HL-60/S4 treated with retinoic acid at 250 ng/mL for 4 days and 3 days (cell line): ENCODE results near the gene MMADHC.

Experiments
- in situ Hi-C: fragments of 300-500 bp; cut with MboI; formaldehyde crosslinking; loops from 2 replicates; pipeline ENCODE4 v1.7.0; 2022; ENCODE audit warnings: low sequenced_read_pairs

The MMADHC gene

DNA sequence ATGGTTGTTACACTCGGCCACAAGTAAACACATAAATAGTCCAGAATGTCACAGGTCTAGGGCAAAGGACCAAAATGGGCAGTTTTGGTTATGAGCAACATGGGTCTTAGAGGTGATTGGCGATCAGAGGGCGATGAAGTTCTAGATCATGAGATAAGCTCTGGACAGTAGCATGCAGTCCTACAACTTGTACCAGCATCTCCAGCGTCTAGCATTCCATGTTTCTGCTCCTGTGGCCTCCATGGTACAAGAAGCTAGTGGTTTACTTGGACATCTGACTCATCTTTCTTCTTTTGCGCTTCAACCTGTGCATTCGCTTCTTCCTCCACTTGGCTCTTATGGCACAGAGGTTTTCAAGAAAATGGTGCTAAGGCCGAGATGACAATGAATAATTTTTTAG lies 8.9 kb upstream of the MMADHC start:
- in situ Hi-C loops, result loop anchor here (25.0 kb wide), 1 partner anchor 1641 kb away; no protein-coding TSS in a partner anchor

DNA sequence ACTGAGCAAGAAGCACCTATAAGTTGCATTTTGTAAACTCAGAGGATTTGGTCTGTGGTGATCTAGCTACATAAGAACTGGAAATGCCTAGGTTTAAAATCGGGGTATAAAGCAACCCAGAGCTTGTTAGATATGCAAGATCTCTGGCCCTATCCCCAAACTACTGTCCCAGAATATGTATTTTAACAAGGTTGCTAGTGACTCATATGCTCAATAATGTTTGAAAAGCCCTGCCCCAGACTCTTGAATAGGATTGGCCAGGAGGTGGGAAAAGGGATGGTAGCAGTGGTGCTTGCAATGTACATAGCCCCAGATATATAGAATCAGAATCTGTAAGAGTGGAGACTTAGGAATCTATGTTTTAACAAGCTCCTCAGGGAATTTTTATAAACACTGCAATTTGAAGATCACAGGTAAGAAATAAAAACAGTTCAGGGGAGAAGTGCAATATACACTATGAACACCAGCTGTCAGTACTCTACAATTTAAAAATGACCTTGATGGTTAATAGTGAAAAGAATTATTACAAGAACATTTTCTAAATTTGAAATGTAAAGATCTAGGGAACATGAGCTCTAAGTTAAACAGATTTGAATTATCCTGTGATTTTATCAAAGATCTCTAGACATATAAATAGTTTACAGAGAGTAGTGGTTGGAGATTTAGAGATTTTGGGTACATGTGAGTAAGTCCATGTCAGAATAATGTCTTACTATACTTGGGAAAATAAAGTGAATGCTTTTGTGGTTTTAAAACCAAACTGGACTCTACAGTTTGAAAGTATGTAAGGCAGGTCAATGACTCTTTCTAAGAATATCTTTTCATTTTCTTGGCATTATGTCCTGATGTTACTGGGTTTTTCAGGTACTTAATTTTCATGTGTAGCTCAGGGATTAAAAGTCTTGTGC lies 7.7 kb upstream of the MMADHC start:
- in situ Hi-C loops, result loop anchor here (25.0 kb wide), 1 partner anchor 1642 kb away; no protein-coding TSS in a partner anchor

DNA sequence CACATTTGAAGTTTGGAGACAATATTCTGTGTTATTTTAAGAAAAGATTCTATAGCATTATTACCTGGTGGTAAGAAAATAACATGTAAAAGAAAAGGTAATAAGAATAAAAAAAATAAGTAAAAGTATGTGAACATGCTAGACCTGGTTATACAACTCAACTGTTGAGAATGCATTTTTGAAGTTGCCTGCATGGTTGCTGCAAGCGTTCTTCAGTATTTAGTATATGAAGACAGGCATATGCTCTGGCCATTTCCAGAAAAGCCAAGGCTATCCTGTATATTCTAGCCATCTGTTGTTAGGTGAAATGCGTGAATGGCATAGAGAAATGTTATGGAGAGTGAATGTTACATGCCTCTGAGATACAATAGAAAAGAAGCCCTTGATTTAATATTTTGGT lies 6.8 kb upstream of the MMADHC start:
- in situ Hi-C loops, result loop anchor here (25.0 kb wide), 1 partner anchor 1643 kb away; no protein-coding TSS in a partner anchor

DNA sequence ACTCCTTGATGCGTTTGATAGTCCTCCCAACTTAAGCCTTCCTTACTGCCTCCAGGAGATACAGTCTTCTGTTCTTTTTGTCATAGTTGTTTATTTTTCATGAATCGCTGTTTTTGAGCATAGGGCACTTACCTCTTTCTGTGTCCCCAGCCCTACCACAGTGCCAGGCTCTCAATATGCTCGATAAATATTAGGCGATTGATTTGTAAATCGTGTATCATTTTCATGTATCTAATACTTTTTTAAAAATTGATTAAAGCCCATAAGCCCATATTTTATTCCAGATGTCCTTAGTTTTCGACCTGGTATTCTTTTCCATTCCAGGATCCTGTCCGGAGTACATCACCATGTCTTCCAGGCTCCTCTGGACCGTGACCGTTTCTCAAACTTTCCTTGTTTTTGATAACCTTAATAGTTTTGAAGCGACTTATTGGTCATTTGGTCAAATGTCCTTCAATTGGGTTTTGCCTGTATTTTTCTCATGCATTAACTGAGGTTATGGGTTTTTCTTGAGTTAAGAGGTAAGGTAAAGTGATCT lies 444 bp upstream of the MMADHC start:
- in situ Hi-C loops, result loop anchor here (25.0 kb wide), 1 partner anchor 1649 kb away; no protein-coding TSS in a partner anchor

DNA sequence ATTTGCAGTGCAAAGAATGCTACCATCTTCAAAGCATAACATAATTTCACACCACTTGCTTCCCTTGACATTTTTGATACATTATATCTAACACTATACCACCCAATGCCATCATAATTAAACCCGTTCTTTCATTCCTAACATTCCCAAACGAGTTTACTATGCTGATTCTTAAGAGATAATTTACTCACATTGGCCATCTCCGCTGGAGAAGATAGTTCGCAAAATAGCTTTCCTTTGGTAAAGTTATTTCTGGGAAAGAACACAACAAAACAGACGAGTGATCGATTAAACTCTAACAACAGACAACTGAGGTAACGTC lies 716 bp downstream of the MMADHC start:
- in situ Hi-C loops, result loop anchor here (25.0 kb wide), 1 partner anchor 1650 kb away; no protein-coding TSS in a partner anchor

DNA sequence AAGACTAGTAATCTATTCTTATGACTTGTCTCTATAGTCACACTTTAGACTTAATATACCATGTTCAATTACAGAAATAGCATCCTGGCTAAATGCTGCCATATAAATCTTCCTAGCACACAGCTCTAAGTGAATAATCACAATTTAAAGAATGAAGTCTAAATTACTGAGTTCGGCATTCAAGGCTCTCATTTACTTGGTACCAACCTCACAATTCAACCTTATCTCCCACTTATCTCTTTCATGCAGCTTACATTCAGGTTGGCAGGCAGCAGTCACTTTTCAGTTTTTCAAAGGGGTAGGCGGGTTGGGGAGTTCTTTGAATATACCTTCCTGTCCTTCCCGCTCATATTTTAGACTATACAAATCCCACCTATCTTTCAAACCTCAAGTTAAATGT lies 1.5 kb downstream of the MMADHC start:
- in situ Hi-C loops, result loop anchor here (25.0 kb wide), 1 partner anchor 1651 kb away; no protein-coding TSS in a partner anchor

DNA sequence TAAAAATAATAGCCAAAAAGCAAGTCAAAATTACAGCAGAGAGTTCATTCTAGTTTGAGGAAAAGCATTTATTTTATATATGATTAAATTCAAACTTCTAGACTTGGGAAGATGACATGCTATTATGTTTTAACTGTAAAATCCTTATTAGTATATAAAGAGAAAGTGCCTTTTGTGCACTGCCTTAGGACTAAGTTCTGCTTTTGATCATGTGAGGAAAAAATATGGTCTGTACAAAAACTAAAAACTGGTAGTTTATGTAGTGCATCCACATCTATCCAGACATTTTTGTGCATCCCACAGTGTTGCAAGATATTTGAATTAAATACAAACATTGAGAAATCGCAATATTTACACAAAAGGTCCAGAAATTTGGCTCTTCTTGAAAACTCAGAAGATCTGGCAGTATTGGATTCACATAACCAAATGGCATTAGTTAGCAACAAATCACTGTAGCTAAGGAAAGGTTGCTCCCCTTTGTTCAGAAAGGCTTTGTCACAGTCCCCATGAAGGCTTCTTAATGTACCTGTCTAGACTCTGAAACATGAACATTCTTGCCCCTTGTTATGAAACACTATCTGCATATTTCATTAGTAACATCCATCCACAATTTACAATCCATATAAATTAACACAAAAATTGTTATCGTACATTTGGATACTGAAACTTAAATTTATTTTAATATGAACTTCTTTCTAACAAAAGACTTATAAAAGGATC lies 2.2 kb downstream of the MMADHC start:
- in situ Hi-C loops, result loop anchor here (25.0 kb wide), 1 partner anchor 1652 kb away; no protein-coding TSS in a partner anchor

DNA sequence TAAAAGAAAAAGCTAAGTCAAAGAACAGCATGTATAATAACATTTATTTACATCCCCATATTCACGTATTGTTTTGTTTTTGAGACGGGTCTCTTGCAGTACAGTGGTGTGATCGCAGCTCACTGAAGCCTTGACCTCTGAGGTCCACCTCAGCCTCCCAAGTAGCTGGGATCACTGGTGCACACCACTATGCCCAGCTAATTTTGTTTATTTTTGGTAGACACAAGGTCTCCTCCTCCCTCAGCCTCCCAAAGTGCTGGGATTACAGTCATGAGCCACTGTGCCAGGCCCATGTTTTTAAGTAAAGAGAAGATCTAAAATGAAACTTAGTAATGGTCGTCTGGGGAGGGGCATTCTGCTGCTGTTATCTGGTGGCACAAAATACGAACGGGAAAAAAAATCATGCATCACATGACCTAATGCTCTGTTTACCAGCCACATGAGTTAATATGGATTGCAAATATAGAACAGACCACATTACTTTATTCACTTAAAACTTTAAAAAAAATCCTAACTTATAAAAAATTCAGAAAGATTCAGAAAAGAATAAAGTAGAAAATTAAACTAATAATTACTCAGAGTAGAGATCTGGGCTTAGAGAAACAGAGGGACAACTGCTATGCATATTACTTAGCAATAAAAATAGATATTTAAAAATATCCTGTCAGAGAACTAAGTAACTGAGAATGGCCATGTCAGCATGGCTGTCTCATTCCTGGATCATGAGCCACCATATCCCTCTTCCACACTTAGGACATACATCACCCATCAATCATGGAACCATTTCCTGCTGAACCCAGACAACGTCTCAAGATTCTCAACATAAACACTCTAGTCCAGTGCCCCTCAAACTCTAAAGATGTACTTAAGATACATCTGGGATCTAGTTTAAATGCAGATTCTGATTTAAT lies 7.3 kb downstream of the MMADHC start:
- in situ Hi-C loops, result loop anchor here (25.0 kb wide), 1 partner anchor 1657 kb away; no protein-coding TSS in a partner anchor

DNA sequence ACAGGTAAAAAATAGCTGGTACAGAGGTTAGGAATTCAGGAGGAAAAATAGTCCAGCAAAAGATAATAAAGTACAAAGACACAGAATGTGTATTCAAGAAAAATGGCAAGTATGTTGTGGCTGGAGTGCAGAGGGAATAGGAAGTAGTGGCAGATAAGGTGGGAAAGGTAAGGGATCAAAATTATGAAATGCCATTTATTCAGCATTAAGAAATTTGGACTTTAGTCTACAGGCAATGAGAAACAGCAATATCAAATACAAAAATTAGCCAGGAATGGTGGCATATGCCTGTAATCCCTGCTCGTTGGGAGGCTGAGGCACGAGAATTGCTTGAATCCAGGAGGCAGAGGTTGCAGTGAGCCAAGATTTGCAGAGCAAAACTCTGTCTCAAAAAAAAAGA lies 10.3 kb downstream of the MMADHC start:
- in situ Hi-C loops, result loop anchor here (25.0 kb wide), 1 partner anchor 1660 kb away; no protein-coding TSS in a partner anchor

DNA sequence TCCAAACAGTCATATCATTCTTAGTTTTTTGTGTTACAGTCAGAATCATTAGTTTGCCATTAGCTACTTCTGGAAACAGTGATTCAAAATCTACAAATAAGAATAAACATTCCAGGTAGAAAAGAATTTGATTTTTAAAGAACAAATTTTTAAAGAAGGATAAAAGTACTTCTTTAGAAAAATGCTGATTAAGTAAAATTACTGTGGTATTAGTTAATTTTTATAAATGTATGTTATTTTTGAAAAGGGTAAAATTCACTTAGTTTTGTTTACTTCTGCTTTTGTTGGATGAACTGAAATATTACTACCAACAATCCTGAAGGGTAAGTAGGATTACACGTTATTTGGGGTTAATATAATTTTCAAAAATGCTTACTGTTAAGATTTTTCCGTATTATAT lies 11.8 kb downstream of the MMADHC start:
- in situ Hi-C loops, result loop anchor here (25.0 kb wide), 1 partner anchor 1662 kb away; no protein-coding TSS in a partner anchor

DNA sequence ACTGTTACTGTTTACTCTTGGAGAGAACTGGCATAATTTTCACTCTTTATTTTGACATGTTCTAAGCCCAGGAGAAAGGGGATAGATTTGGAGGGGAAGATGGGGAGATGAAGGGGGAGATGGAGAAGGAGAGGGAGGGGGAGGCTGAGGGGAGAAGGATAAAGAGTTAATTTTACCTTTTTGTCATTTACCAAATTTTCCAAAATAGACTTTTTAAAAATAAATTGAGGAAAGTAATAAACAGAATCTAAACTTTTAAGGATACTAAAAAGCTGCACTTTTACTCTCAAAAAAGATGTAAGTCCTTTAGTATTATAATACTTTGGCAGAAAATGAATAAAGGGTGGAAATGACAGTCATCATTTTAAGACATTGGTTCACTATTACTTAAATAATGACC lies 12.3 kb downstream of the MMADHC start:
- in situ Hi-C loops, result loop anchor here (25.0 kb wide), 1 partner anchor 1662 kb away; no protein-coding TSS in a partner anchor

DNA sequence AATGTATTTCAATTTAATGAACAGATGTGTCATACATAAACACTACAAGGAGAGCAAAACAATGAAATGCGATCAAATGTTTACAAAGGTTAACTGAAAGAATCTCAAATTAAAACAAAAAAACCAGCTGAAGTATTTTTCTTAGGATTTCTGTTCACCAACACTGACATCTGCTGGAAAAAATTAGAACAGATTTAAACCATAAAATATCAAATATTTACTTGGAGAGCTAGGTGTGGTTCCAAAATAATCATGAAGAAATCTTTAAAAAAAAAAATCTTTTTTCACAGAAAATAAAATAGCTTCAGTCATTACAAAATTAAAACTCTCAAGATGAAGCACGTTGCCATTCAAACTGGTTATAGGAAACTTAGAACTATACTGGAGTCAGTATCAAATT lies 13.8 kb downstream of the MMADHC start:
- in situ Hi-C loops, result no loop called here

DNA sequence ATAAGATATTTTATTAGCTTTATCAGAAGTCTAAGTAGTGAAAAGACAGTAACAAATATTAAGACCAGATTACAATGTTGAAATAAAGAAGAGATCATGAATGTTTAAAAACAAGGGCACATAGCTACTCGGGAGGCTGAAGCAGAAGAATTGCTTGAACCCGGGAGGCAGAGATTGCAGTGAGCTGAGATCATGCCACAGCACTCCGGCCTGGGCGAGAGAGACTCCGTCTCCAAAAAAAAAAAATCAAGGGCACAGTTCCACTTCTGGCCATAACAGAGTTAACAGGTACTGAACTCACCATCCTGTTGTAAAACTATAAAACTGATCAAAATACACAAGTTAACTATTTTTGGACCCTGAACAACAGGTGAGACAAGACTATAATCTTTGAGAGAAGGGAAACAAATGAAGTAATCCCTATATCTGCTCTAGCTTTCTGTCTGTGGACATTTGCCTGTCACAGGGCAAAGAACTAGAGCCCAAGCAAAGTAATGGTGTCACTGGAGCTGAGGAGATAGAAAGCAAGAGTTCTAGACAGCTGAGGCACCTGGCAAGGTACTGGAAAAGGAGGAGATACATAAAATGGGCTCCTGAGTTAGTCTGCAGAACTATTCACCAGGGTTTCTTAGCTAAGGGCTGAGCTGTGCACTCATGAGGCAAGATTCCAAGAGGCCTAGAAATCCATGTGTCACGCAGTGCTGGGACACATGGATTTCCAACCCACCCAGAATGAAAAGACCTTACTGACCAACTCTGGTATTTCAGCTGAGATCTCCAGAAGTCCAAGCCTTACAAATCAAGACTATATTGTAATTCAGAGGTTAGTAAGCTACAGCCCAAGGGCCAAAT lies 15.2 kb downstream of the MMADHC start:
- in situ Hi-C loops, result no loop called here

DNA sequence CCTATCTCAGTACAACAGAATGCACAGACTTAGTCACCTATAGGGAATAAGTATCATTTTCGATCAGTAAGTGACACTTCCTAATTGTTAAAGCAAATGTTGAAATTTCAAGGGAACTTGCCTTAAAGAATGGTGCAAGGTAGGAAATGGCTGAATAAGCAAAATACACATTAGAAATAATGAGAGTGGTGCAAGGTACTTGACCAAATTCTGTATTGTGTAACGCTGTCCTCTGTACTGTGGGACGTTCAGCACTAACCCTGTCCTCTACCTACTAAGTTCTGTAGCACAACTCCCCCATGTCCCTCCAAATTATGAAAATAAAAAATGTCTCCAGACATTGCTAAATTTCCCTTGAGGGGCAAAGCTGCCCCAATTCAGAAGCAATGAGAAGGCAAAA lies 19.4 kb downstream of the MMADHC start:
- in situ Hi-C loops, result loop anchor here (10.0 kb wide), 1 partner anchor 553 kb away; no protein-coding TSS in a partner anchor

DNA sequence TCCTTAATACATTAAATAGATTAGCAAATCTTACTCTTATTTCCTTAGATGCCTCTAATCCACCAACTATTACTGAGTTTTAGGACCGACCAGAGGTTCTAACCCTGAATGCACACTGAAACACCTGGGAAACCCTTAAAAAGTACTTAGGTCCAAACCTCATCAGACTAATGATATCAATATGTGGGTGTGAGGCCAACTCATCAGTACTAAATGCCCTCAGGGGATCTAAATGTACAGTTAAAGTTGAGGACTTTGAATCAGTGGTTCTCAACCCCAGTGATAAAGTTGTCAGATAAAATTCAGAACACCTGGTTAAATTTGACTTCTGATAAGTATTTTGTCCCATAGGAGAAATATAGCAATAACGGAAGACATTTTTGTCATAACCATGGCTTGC lies 20.9 kb downstream of the MMADHC start:
- in situ Hi-C loops, result loop anchor here (10.0 kb wide), 1 partner anchor 552 kb away; no protein-coding TSS in a partner anchor

DNA sequence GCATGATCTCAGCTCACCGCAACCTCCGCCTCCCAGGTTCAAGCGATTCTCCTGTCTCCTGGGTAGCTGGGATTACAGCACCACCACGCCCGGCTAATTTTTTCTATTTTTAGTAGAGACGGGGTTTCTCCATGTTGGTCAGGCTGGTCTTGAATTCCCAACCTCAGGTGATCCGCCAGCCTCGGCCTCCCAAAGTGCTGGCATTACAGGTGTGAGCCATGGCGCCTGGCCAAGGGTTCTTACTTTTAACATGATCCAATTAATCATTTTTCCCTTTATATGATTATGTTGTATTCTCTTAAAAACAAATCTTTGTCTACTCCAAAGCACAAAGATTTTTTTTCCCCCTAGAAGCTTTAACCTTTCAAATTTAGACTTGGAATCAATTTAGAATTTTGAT lies 21.9 kb downstream of the MMADHC start:
- in situ Hi-C loops, result loop anchor here (10.0 kb wide), 1 partner anchor 551 kb away; no protein-coding TSS in a partner anchor

DNA sequence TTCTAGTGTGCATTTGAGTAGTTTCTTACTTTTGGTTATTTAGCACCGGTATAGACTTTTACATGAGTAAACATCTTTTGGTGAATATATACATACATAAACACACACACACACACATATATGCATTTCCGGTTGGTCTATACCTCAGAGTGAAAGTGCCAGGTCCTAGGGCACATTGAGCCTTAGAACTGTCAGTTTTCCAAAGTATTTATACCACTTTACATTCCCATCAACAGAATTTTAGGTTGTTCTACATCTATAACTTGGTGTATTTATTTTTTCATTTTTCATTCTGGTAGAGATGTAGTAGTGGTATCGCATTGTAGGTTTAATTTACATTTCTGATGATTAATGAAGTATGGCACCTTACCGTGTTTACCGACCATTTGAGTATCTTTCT lies 22.6 kb downstream of the MMADHC start:
- in situ Hi-C loops, result loop anchor here (10.0 kb wide), 1 partner anchor 550 kb away; no protein-coding TSS in a partner anchor

DNA sequence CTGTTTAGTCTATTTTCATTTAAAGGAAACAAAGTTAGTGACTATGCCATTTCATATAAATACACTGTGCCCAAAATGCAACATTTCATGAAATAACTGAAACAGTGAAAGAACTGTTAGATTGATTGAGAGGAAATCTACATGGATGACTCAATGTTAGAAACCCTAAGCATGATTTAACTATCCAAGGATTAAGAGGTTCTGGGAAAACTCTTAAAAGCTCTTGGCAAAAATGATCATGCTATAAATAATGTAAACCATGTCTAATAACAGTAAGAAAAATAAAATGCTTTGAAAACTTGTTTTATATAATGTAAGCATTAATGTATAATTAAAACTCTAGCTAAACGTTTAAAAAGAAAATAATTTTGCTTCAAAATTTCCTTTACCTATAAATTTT lies 23.5 kb downstream of the MMADHC start:
- in situ Hi-C loops, result loop anchor here (10.0 kb wide), 1 partner anchor 549 kb away; no protein-coding TSS in a partner anchor

DNA sequence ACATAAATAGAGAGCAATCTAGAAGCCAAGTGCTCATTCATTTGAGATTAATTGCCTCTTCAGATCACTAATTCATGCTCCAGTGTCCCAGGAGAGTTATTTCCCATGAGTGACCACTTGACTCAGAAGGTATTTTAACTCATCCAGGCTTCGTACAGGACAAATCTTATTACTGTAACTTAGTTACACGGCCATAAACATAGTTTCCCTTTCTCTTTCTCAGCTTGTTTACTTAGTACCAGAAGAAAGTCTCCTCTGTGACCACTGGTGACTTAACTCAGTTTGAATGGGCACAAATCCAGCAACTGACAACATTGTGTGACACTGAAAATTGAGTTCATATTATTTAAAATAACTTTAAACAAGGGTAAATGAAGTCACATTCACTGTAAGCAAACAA lies 25.3 kb downstream of the MMADHC start:
- in situ Hi-C loops, result loop anchor here (10.0 kb wide), 1 partner anchor 548 kb away; no protein-coding TSS in a partner anchor
